NCI-H2227 (cell line): ENCODE measurements around the gene RAB11FIP3.
"Not testable (repeated sequence)": the region's sequence is repeated elsewhere in the genome, so short reads cannot be mapped to it uniquely, and the experiment has no call there.

Source experiments
- DNase-seq: peaks from one replicate; lab custom pipeline; 2025; ENCODE audit not compliant: unreplicated experiment; lab: John Stamatoyannopoulos, UW

The RAB11FIP3 gene

GRCh38 chr16:491220-491919 is 65.9 kb downstream of the RAB11FIP3 start:
- no peak for DNase-seq

GRCh38 chr16:492211-492875 is 66.9 kb downstream of the RAB11FIP3 start:
- DNase-seq = peak; percentile 33

- DNase-seq = not testable (repeated sequence)
These were observed 69.2 kb downstream of the RAB11FIP3 start for GRCh38 chr16:494676-495075.

DNA sequence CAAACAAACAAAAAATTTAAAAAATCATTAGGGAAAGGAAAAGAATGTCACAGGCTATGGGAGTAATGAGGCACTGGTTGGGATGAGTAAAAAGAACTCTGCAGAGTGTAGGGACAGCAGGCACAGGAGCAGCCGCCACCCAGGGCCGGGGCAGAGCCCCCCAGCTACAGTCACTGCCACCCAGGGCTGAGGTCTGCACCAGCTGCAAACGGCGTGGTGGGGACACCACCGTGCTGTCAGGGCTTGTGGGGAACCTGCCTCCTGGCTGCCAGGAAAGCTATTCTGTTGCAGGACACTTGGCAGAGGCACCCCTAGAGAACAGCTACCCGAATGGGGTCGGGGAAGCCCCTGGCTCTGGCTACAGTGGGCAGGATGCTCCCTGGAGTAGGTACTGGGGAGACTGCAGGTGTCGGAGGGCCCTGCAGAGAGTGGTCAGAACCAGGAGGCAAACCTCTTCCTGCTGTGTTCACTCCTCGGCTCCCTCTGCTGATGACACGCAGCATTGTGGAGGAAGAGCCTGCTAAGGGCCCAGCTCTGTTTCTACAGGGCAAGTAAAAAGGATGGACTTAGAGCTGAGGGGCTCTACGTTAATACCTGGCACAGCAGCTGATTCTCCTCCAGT is 69.8 kb downstream of the RAB11FIP3 start:
- DNase-seq = no peak

DNA sequence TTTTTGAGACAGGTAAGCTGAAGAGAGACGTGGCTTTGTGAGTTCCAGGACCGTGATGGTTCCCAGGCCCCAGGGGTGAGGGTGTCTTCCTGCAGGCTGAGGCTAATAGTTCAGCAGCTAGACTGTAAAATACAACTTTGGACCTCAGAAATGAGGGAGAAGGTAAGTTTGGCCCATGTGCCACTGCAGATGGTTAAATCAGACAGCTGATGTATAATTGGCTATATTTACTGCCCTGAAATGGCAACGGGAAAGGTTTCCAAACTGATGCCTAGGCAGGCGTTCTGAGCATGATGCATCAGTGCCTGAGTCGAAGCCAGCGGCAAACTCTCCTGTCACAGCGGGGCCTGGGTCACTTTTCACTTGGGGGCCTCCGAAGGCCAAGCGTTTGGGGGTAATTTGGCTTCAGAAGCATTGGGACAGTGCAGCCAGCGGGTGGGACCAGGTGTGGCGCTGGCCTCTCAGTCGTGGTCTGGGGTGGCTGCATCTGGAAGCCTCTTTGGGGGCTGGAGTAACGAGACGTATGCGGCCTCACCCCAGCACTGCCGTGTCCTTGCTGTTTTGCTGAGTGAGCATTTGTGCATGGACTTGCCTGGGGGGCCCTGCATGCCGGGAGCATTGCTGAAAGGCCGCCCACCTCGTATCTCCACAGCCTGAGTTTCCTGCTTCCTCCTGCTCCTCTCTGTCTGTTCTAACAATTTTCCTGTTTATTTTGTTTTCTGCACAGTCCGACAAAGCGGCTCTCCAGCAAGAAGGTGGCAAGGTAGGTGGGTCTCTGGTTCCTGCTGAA is 70.8 kb downstream of the RAB11FIP3 start:
- DNase-seq = no peak

DNA sequence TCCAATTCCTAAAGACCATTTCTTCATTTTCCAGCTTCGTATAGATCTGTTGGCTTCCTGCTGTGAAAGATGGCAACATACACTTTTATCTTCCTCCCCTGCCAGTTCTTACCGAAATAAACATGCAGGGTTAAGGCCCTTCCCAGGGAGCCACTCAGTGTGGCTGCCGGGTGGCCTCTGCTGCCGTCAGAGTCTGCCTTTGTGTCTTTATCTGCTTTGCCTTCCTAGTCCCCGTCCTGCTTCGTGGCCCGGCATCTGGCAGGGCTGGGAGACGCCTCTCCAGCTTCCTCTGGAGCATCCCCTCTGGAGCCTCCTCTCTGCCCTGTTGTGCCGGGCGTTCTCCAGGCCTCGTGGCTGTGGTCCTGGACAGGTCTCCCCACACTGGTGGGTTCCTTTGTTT is 71.8 kb downstream of the RAB11FIP3 start:
- no peak for DNase-seq

- no peak for DNase-seq
These were observed 74.5 kb downstream of the RAB11FIP3 start for GRCh38 chr16:499924-500323.

- no peak for DNase-seq
These were observed 75.3 kb downstream of the RAB11FIP3 start for GRCh38 chr16:500709-501108.

DNA sequence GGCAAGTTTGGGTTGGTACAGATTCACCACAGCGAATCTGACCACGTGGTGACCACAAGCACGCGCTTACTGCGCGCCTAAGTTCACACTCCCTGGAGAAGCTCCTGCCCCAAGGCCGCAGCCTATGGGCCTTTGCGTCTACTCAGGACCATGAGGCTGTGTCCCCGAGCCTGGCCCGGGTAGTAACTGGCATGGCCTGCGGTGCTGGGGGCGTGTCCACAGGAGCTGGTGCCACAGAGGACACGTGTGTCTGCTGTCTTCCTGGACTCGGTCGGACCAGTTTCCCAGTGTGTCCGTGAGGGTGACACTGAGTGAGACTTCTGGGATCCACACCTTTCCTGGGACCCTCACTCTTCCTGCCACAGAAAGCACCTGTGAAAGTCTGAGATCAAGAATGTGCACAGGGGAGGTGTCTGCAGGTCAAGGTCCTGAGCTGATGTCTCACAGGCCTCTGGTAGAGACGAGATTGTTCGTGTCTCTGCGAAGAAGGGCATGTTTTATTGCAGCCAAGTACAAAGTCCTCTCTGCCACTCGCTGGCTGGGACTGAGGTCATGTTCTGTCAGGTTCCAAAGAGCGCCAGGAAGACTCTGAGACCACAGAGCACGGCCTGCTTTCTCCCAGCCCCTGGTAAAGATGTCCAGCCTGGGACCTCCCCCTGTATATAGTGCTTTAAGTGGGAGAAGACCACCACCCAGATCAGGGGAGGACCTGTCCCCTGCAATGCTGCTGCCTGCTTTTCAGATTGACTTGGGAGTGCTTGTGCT is 76.9 kb downstream of the RAB11FIP3 start:
- no peak for DNase-seq

DNA sequence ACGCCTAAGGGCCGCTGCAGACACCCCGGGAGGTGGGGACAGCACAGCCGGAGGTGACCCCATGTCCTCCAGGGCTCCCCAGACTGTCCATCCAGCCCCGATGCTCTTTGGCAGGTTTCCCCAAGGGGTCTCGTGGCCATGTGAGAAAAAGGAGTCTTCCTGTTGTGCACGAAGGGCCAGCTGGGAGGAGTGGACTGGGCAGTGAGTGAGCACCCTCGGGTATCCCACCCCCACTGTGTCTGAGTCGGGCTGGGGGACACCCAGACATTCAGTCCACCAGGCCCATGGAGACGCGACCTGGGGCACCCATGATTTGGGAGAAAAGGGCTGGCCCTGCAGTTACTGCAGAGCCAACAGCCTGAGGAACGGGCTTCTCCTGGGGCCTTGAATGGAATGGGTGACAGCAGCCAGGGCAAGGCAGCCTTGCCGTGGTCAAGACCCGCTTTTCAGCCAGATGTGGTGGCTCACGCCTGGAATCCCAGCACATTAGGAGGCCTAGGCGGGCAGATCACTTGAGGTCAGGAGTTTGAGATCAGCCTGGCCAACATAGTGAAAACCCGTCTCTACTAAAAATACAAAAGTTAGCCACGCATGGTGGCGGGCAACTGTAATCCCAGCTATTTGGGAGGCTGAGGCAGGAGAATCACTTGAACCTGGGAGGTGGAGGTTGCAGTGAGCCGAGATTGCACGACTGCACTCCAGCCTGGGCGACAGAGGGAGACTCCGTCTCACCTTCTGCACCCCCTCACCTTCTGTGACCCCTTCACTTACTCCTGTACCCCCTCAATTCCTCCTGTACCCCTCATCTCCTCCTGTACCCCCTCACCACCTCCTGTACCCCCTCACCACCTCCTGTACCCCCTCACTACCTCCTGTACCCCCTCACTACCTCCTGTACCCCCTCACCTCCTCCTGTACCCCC is 78.0 kb downstream of the RAB11FIP3 start:
- no peak for DNase-seq

DNA sequence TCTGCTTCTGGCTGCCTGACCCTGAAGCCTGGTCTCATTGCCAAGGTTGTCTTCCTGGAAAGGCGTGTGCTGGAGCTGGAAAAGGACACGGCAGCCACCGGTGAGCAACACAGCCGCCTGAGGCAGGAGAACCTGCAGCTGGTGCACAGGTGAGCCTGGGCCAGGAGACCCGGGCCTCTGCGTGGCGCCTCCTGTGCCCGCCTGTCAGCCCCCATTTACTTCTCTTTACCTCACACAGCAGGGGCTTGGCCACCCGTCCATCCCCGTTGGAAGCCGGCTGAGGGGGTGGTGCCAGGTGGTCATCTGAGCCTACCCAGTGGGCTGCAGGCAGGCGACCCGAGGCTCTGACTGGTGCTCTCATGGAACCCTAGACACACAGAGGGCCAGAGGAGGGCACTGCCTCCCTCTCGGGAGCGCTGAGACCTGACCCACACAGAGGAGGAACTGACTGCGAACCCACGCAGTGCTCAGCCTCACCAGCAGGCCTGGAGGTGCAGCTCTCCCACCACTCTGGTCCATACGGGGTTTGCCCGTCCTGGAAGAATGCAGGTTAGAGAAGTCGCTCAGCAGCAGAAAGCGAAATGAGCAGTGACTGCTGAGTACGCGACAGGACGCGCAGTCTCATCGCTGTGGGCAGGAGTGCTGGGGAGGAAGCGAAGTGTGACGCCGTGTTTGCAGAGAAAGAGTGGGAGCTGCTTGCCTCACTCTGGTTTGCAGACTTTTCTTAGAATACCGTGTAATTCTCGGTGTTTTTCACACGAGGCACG is 80.2 kb downstream of the RAB11FIP3 start:
- DNase-seq = no peak

DNA sequence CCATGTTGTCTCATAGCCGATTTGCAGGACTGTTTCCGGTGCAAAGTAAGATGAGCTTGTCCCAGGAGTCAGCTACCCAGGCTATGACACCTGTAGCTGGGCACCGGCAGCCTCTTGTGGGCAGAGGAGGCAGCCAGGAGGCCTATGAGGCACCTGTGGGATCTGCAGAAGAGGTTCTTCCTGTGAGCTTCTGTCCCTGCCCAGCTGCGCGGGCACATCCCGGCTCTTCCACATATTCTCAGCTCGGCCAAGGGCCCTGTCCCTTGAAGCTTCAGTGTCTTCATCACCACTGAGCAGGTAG is 80.7 kb downstream of the RAB11FIP3 start:
- DNase-seq = no peak

DNA sequence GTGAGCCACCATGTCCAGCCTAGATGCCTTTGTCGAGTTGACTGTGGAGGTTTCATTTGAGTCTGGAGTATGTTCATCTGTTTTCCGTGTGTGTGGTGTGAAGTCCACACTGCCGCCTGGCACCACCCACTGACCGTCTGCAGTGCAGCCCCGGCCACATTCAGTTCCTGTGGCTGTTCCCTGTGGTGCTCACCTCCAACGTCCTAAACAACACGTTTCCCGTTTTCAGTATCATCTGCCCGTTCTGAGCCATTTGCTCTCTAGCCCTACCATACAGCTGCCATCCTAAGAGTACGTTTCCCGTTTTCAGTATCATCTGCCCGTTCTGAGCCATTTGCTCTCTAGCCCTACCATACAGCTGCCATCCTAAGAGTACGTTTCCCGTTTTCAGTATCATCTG is 82.1 kb downstream of the RAB11FIP3 start:
- not testable (repeated sequence) for DNase-seq

GRCh38 chr16:507996-508395 is 82.5 kb downstream of the RAB11FIP3 start:
- DNase-seq = no peak

DNA sequence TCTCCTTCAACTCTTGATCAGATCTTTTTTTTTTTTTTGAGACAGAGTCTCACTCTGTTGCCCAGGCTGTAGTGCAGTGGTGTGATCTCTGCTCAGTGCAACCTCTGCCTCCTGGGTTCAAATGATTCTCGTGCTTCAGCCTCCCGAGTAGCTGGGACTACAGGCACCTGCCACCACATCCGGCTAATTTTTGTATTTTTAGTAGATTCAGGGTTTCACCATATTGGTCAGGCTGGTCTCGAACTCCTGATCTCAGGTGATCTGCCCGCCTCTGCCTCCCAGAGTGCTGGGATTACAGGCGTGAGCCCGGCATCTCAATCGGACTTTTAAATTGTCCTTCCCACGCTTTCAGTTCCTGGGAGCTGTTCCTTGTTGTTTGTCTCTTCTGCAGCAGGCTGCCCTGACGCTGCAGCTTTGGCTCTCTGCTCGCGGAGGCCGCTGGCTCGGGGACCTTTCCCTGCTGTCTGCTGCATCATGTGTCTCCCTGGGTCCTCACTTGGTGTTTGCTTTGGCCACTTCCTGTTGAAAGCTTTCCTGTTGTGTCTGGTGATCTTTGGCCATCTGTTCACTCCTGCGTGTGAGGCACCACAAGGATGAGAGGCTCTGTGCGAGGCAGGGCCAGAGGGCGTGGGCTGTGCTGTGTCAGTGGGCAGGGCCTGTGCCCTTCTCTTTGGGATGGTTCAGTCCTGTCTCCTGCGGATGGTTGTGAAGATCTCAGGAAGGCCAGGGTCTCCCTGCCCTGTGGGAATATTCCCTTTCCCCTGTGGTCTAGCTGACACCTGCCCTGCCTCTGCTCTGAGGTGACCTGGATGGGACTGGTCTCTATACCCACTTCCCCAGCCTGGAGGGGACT is 83.7 kb downstream of the RAB11FIP3 start:
- DNase-seq = no peak

DNA sequence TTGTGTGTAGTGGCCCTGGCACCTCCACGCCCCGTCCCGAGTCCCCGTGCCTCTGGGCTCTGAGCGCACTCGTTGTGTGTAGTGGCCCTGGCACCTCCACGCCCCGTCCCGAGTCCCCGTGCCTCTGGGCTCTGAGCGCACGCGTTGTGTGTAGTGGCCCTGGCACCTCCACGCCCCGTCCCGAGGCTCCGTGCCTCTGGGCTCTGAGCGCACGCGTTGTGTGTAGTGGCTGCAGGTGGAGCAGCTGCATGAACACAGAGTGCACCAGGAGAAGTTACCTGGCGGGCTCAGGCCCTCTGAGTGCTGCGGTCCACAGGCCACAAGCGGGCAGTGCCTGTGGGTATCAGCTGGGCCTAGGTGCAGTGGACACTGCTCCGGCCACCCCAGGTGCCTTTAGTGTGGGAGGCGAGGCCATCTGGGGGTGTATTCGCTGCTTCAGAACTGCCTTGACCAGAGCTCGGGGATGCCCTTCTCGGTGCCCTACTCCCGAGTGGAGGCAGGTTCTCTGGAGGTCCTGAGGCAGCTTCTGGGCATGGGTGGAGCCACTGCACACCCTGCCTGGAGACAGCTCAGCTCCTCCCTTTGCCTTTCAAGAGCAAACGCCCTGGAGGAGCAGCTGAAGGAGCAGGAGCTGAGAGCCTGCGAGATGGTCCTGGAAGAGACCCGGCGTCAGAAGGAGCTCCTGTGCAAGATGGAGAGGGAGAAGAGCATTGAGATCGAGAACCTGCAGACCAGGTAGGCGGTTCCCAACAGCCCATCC is 84.8 kb downstream of the RAB11FIP3 start:
- DNase-seq = no peak

- no peak for DNase-seq
These were observed 87.4 kb downstream of the RAB11FIP3 start for GRCh38 chr16:512802-513201.

DNA sequence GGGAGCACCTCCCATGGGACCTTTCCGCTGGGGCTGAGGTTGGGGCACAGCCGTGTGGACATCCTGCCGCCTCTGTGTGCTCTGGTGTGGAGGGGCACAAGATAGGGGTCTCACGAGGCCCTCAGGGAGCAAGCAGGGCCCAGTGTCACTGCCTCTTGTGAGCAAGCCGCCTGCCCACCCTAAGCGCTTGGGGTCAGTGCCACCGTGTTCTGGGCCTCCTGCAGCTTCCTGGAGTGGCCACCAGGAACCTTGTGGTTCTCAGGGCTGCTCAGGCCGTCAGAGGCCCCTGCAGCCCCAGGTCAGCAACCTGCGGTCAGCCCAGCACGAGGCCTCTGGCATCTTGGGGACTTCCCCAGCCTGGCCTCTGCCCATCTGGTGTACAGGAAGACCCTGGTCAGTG is 88.5 kb downstream of the RAB11FIP3 start:
- DNase-seq = no peak
